Endothelial cell of umbilical vein (primary cell): Measurements from ENCODE around the gene DLG1. TPM values are rescaled to one million over a fixed set of nuclear protein-coding genes. Genes with fewer than 3 reads are reported as not detected.

Experiments
- BruUV-seq: library from RNA; stranded (reverse); fragments of 400-500 nt; replicated peaks from 2 replicates; lab custom pipeline; 2021; lab: Mats Ljungman, UMichigan
- CTCF ChIA-PET: fragments of 300-600, 350-600 bp; sonication (Branson Sonifier 250); formaldehyde crosslinking; loops from one replicate; lab custom pipeline; 2021; ENCODE audit warnings: antibody characterized with exemption, inconsistent platforms; lab: Charles Lee
- POLR2A ChIA-PET: fragments of 300-600, 350-600 bp; sonication (Branson Sonifier 250); formaldehyde crosslinking; loops from one replicate; lab custom pipeline; 2021; ENCODE audit warnings: antibody characterized with exemption, inconsistent platforms; lab: Charles Lee
- DNase-seq: peaks from one replicate; pipeline ENCODE4 v3.0.0-alpha.2; 2011; ENCODE audit warnings: low read depth, low spot score
- FAIRE-seq: peaks from 2 replicates; lab custom pipeline; 2011; peaks lifted over from hg19 to GRCh38; lab: Jason Lieb, UNC
- H2AFZ ChIP-seq: 2 replicates; pipeline ENCODE4 v1.6.0; 2012; ENCODE audit warnings: low read depth, low read length, control low read depth, inconsistent platforms
- H3K27ac ChIP-seq: 2 replicates; pipeline ENCODE4 v1.5.1; 2011; ENCODE audit warnings: low read depth, mild to moderate bottlenecking, control low read depth, low read length, moderate library complexity; ENCODE audit not compliant: insufficient read depth
- H3K27me3 ChIP-seq, 2 experiments: 2 replicates each; pipeline versions ENCODE4 v1.6.0 to v1.6.1; 2011; ENCODE audit warnings: low read length in 2 of 2, mixed read lengths in 1 of 2; ENCODE audit not compliant: control insufficient read depth in 2 of 2, insufficient read depth in 2 of 2
- H3K36me3 ChIP-seq, 2 experiments: 2 replicates in 1 of 2; 3 replicates in 1 of 2; pipeline ENCODE4 v1.5.1; 2011; ENCODE audit warnings: low read length in 2 of 2, mild to moderate bottlenecking in 1 of 2, moderate library complexity in 1 of 2; ENCODE audit not compliant: control insufficient read depth in 2 of 2, insufficient read depth in 2 of 2; ENCODE audit errors: extremely low read depth in 1 of 2
- H3K4me1 ChIP-seq: 3 replicates; pipeline ENCODE4 v1.5.1; 2011; ENCODE audit warnings: mild to moderate bottlenecking, low read length; ENCODE audit not compliant: control insufficient read depth, insufficient read depth; ENCODE audit errors: extremely low read depth
- H3K4me2 ChIP-seq: 2 replicates; pipeline ENCODE4 v1.6.1; 2011; ENCODE audit warnings: low read length, control low read depth, mixed read lengths; ENCODE audit not compliant: insufficient read depth
- H3K4me3 ChIP-seq, 3 experiments: fragments of 200-600 bp in 1 of 3; sonication (generic), shearing (Covaris generic) in 1 of 3; replicated peaks in 1 of 3; 2 replicates each; pipeline ENCODE4 v1.5.1; 2011 to 2016; ENCODE audit warnings: control low read depth in 3 of 3, low read length in 3 of 3, mild to moderate bottlenecking in 2 of 3, inconsistent platforms in 1 of 3, low read depth in 1 of 3, moderate library complexity in 1 of 3; ENCODE audit not compliant: insufficient read depth in 1 of 3
- H3K79me2 ChIP-seq: 2 replicates; pipeline ENCODE4 v1.6.0; 2012; ENCODE audit warnings: low read length, inconsistent platforms; ENCODE audit not compliant: control insufficient read depth, insufficient read depth
- H3K9ac ChIP-seq: replicated peaks from 2 replicates; pipeline ENCODE3; 2011; ENCODE audit warnings: low read length, control low read depth; ENCODE audit not compliant: insufficient read depth; ENCODE audit errors: extremely low read depth
- H3K9me1 ChIP-seq: replicated peaks from 3 replicates; pipeline ENCODE4 v1.6.0; 2011; ENCODE audit warnings: mild to moderate bottlenecking, low read length; ENCODE audit not compliant: control insufficient read depth, insufficient read depth; ENCODE audit errors: extremely low read depth
- H3K9me3 ChIP-seq: replicated peaks from 2 replicates; pipeline ENCODE4 v1.5.1; 2012; ENCODE audit warnings: low read length, inconsistent platforms; ENCODE audit not compliant: control insufficient read depth, insufficient read depth
- H4K20me1 ChIP-seq: replicated peaks from 2 replicates; pipeline ENCODE3; 2011; ENCODE audit warnings: mild to moderate bottlenecking, low read length; ENCODE audit not compliant: control insufficient read depth, insufficient read depth; ENCODE audit errors: extremely low read depth
- CTCF ChIP-seq, 2 donors: IDR thresholded peaks; 1 replicate in 1 of 2; 2 replicates in 1 of 2; pipeline ENCODE4 v1.5.1; 2011; ENCODE audit warnings: low read length in 2 of 2, mild to moderate bottlenecking in 2 of 2, moderate library complexity in 2 of 2, control low read depth in 1 of 2, inconsistent platforms in 1 of 2, low read depth in 1 of 2; ENCODE audit not compliant: insufficient read depth in 1 of 2; ENCODE audit errors: extremely low read depth in 1 of 2
- EZH2 ChIP-seq: IDR thresholded peaks from 2 replicates; pipeline ENCODE4 v1.6.1; 2012; ENCODE audit warnings: borderline replicate concordance, low read depth, mild to moderate bottlenecking, moderate library complexity, low read length, inconsistent platforms; ENCODE audit not compliant: severe bottlenecking
- FOS ChIP-seq: IDR thresholded peaks from 2 replicates; pipeline ENCODE4 v1.6.1; 2011; ENCODE audit warnings: mild to moderate bottlenecking, low read length, moderate library complexity, borderline replicate concordance; ENCODE audit not compliant: insufficient read depth
- GATA2 ChIP-seq: IDR thresholded peaks from 2 replicates; pipeline ENCODE4 v1.7.0; 2011; ENCODE audit warnings: low read depth, mild to moderate bottlenecking, moderate library complexity, mixed read lengths, low read length; ENCODE audit not compliant: insufficient read length, insufficient read depth
- JUN ChIP-seq: IDR thresholded peaks from 2 replicates; pipeline ENCODE4 v1.6.1; 2011; ENCODE audit warnings: borderline replicate concordance, low read depth; ENCODE audit not compliant: insufficient read length, insufficient read depth
- MAX ChIP-seq: IDR thresholded peaks from 2 replicates; pipeline ENCODE4 v1.6.1; 2011; ENCODE audit not compliant: insufficient read depth, insufficient read length
- MYC ChIP-seq: IDR thresholded peaks from one replicate; pipeline ENCODE4 v1.6.1; 2011; ENCODE audit warnings: mild to moderate bottlenecking, low read depth, low read length
- POLR2A ChIP-seq: IDR thresholded peaks from 2 replicates; pipeline ENCODE4 v1.6.1; 2012; ENCODE audit warnings: low read depth, mild to moderate bottlenecking, control low read depth, low read length
- POLR2AphosphoS5 ChIP-seq: IDR thresholded peaks from 2 replicates; pipeline ENCODE4 v1.6.1; 2012; ENCODE audit warnings: low read depth, mild to moderate bottlenecking, control low read depth, low read length, moderate library complexity; ENCODE audit not compliant: insufficient read depth
- dilution Hi-C: fragments of 300-500 bp; cut with MboI; formaldehyde crosslinking; loops from one replicate; pipeline ENCODE4 v1.15.0; 2019; ENCODE audit warnings: low sequenced_read_pairs; ENCODE audit not compliant: extremely low pct_ligation_motif_present
- intact Hi-C: fragments of 100-400 bp; cut with micrococcal nuclease; formaldehyde crosslinking; loops from one replicate; pipeline ENCODE4 v1.10.0; 2022
- polyA plus RNA-seq, 4 experiments: library from polyadenylated mRNA; depleted of rRNA in 3 of 4; stranded (reverse) in 3 of 4; unstranded in 1 of 4; fragments of >200 nt; gene quantifications; 2 replicates each; pipeline versions ENCODE4 v1.2.1 to v1.2.3, GENCODE V29; 2011 to 2012; ENCODE audit warnings: missing spikeins in 1 of 4
- total RNA-seq: library from RNA; stranded (reverse); gene quantifications from 2 replicates; pipeline ENCODE4 v1.2.3, GENCODE V29; 2021

The DLG1 gene
- total and polyA plus RNA-seq, 2 donors (not counting 3 experiments of a cell fraction or from before 2014, with no cell fraction given) = 26.5 to 80.1 TPM

- FAIRE-seq (no peak), DNase-seq (no peak)
- CTCF ChIA-PET = no interaction called here
- POLR2A ChIA-PET = no interaction called here
- TF ChIP-seq POLR2A (no peak), GATA2 (no peak), MYC (no peak), CTCF (IDR thresholded peaks at IDR 0.05; ENCODE audit: extremely low read depth in 1 of 2, insufficient read depth in 1 of 2, low read depth in 1 of 2, low read length in 2 of 2) (no peak), FOS (no peak), POLR2AphosphoS5 (no peak), EZH2 (no peak), MAX (no peak), JUN (no peak)
- no peaks in the 10 kb centered on the region for H3K36me3 ChIP-seq
- H3K9ac ChIP-seq = no peak overlapping the region
- H3K79me2 ChIP-seq = peaks cover 90% of the 10 kb centered on the region
- peaks cover 11% of the 10 kb centered on the region for H3K4me1 ChIP-seq
- no peak overlapping the region for H2AFZ ChIP-seq
- dilution Hi-C loops = no loop called here
- H3K9me3 ChIP-seq = no peaks in the 10 kb centered on the region
- intact Hi-C loops = no loop called here
- H3K4me3 ChIP-seq = no peak overlapping the region
- H3K4me2 ChIP-seq = no peak overlapping the region
- H3K9me1 ChIP-seq = no peaks in the 10 kb centered on the region
- H3K27ac ChIP-seq = no peak overlapping the region
- H3K27me3 ChIP-seq = no peaks in the 10 kb centered on the region
- no TSS peak for BruUV-seq
- peaks cover 14% of the 10 kb centered on the region for H4K20me1 ChIP-seq
Observed at GRCh38 chr3:197202694-197203093, 95.7 kb downstream of the DLG1 start.
